HepG2 (cell line): ENCODE results near the gene FKBP1A. TPM values are rescaled to one million over a fixed set of nuclear protein-coding genes. Genes with fewer than 3 reads are reported as not detected.

Experiments used
- ZNF260 ChIP-seq: sonication (generic); formaldehyde crosslinking; IDR thresholded peaks from 2 replicates; pipeline ENCODE4 v1.4.0; 2020; ENCODE audit warnings: missing genetic modification reagents, low read depth, mild to moderate bottlenecking, borderline replicate concordance
- polyA plus RNA-seq, 8 experiments: library from polyadenylated mRNA; depleted of rRNA in 3 of 8; stranded (reverse) in 7 of 8; unstranded in 1 of 8; fragments of >200 nt; fragmentation: Illumina TruSeq in 4 of 8; extraction: Trizol in 4 of 8; gene quantifications; 2 replicates each; pipeline versions ENCODE4 v1.2.1 to v1.2.3, GENCODE V29; 2011 to 2016; ENCODE audit warnings: low read depth in 4 of 8, missing spikeins in 1 of 8, mixed read lengths in 1 of 8; ENCODE audit not compliant: insufficient read depth in 1 of 8
- total RNA-seq, 5 experiments: library from RNA; depleted of rRNA; stranded (reverse); fragments of >200 nt; fragmentation: Illumina TruSeq; extraction: Trizol; gene quantifications; 2 replicates each; pipeline ENCODE4 v1.2.3, GENCODE V29; 2016; ENCODE audit warnings: low read depth in 1 of 5
- TF ChIP-seq, protein P1 (sequence below): sonication (generic); formaldehyde crosslinking; conservative IDR thresholded peaks from 2 replicates; pipeline ENCODE4 v1.4.0; 2020; ENCODE audit warnings: mild to moderate bottlenecking, missing genetic modification reagents, moderate library complexity
- TF ChIP-seq, protein P2 (sequence below): sonication (generic); formaldehyde crosslinking; IDR thresholded peaks from 2 replicates; pipeline ENCODE4 v1.4.0; 2020; ENCODE audit warnings: mild to moderate bottlenecking, missing genetic modification reagents
- TF ChIP-seq, protein P3 (sequence below): sonication (generic); formaldehyde crosslinking; IDR thresholded peaks from 2 replicates; pipeline ENCODE4 v1.4.0; 2020; ENCODE audit warnings: missing genetic modification reagents
- TF ChIP-seq, protein P4 (sequence below): sonication (generic); formaldehyde crosslinking; IDR thresholded peaks from 2 replicates; pipeline ENCODE4 v1.4.0; 2020; ENCODE audit warnings: missing genetic modification reagents

The FKBP1A gene
- total and polyA plus RNA-seq, 2 of the 13 experiments (the other 11 are each of a cell fraction or from before 2014, with no cell fraction given): 119 to 468 TPM

DNA sequence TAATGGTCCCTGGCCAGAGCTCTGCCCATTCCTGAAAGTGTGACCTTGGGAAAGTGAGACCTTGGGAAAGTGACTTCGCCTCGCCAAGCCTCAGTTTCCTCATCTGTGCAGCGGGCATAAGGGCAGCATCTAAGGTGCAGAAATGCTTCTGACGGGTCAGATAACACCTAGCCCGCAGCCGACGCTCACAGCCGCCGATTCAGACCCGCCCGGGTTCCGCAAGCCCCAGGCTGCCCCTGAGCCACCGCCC is 486 bp downstream of the FKBP1A start (continued):
- TF ChIP-seq, protein P1, sequence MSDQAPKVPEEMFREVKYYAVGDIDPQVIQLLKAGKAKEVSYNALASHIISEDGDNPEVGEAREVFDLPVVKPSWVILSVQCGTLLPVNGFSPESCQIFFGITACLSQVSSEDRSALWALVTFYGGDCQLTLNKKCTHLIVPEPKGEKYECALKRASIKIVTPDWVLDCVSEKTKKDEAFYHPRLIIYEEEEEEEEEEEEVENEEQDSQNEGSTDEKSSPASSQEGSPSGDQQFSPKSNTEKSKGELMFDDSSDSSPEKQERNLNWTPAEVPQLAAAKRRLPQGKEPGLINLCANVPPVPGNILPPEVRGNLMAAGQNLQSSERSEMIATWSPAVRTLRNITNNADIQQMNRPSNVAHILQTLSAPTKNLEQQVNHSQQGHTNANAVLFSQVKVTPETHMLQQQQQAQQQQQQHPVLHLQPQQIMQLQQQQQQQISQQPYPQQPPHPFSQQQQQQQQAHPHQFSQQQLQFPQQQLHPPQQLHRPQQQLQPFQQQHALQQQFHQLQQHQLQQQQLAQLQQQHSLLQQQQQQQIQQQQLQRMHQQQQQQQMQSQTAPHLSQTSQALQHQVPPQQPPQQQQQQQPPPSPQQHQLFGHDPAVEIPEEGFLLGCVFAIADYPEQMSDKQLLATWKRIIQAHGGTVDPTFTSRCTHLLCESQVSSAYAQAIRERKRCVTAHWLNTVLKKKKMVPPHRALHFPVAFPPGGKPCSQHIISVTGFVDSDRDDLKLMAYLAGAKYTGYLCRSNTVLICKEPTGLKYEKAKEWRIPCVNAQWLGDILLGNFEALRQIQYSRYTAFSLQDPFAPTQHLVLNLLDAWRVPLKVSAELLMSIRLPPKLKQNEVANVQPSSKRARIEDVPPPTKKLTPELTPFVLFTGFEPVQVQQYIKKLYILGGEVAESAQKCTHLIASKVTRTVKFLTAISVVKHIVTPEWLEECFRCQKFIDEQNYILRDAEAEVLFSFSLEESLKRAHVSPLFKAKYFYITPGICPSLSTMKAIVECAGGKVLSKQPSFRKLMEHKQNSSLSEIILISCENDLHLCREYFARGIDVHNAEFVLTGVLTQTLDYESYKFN (CRISPR knock-in tag): no peak
- TF ChIP-seq, protein P2, sequence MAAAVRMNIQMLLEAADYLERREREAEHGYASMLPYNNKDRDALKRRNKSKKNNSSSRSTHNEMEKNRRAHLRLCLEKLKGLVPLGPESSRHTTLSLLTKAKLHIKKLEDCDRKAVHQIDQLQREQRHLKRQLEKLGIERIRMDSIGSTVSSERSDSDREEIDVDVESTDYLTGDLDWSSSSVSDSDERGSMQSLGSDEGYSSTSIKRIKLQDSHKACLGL: no peak
- TF ChIP-seq, protein P3, sequence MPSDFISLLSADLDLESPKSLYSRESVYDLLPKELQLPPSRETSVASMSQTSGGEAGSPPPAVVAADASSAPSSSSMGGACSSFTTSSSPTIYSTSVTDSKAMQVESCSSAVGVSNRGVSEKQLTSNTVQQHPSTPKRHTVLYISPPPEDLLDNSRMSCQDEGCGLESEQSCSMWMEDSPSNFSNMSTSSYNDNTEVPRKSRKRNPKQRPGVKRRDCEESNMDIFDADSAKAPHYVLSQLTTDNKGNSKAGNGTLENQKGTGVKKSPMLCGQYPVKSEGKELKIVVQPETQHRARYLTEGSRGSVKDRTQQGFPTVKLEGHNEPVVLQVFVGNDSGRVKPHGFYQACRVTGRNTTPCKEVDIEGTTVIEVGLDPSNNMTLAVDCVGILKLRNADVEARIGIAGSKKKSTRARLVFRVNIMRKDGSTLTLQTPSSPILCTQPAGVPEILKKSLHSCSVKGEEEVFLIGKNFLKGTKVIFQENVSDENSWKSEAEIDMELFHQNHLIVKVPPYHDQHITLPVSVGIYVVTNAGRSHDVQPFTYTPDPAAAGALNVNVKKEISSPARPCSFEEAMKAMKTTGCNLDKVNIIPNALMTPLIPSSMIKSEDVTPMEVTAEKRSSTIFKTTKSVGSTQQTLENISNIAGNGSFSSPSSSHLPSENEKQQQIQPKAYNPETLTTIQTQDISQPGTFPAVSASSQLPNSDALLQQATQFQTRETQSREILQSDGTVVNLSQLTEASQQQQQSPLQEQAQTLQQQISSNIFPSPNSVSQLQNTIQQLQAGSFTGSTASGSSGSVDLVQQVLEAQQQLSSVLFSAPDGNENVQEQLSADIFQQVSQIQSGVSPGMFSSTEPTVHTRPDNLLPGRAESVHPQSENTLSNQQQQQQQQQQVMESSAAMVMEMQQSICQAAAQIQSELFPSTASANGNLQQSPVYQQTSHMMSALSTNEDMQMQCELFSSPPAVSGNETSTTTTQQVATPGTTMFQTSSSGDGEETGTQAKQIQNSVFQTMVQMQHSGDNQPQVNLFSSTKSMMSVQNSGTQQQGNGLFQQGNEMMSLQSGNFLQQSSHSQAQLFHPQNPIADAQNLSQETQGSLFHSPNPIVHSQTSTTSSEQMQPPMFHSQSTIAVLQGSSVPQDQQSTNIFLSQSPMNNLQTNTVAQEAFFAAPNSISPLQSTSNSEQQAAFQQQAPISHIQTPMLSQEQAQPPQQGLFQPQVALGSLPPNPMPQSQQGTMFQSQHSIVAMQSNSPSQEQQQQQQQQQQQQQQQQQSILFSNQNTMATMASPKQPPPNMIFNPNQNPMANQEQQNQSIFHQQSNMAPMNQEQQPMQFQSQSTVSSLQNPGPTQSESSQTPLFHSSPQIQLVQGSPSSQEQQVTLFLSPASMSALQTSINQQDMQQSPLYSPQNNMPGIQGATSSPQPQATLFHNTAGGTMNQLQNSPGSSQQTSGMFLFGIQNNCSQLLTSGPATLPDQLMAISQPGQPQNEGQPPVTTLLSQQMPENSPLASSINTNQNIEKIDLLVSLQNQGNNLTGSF (CRISPR knock-in tag): no peak
- TF ChIP-seq, protein P4, sequence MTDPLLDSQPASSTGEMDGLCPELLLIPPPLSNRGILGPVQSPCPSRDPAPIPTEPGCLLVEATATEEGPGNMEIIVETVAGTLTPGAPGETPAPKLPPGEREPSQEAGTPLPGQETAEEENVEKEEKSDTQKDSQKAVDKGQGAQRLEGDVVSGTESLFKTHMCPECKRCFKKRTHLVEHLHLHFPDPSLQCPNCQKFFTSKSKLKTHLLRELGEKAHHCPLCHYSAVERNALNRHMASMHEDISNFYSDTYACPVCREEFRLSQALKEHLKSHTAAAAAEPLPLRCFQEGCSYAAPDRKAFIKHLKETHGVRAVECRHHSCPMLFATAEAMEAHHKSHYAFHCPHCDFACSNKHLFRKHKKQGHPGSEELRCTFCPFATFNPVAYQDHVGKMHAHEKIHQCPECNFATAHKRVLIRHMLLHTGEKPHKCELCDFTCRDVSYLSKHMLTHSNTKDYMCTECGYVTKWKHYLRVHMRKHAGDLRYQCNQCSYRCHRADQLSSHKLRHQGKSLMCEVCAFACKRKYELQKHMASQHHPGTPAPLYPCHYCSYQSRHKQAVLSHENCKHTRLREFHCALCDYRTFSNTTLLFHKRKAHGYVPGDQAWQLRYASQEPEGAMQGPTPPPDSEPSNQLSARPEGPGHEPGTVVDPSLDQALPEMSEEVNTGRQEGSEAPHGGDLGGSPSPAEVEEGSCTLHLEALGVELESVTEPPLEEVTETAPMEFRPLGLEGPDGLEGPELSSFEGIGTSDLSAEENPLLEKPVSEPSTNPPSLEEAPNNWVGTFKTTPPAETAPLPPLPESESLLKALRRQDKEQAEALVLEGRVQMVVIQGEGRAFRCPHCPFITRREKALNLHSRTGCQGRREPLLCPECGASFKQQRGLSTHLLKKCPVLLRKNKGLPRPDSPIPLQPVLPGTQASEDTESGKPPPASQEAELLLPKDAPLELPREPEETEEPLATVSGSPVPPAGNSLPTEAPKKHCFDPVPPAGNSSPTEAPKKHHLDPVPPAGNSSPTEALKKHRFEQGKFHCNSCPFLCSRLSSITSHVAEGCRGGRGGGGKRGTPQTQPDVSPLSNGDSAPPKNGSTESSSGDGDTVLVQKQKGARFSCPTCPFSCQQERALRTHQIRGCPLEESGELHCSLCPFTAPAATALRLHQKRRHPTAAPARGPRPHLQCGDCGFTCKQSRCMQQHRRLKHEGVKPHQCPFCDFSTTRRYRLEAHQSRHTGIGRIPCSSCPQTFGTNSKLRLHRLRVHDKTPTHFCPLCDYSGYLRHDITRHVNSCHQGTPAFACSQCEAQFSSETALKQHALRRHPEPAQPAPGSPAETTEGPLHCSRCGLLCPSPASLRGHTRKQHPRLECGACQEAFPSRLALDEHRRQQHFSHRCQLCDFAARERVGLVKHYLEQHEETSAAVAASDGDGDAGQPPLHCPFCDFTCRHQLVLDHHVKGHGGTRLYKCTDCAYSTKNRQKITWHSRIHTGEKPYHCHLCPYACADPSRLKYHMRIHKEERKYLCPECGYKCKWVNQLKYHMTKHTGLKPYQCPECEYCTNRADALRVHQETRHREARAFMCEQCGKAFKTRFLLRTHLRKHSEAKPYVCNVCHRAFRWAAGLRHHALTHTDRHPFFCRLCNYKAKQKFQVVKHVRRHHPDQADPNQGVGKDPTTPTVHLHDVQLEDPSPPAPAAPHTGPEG (CRISPR knock-in tag): 0 out of 2 replicates have a peak, but pooled peaks have one; percentile 2
- no peak for TF ChIP-seq ZNF260
